Tibial nerve (tissue), 3 donors: ENCODE results near the gene DRD4.

Experiments
- CTCF ChIP-seq, 5 experiments: fragments of 200-600 bp in 3 of 5; fragments of 450-650 bp in 2 of 5; sonication (generic) in 3 of 5; IDR thresholded peaks; one replicate each; pipeline ENCODE4 v1.5.1; 2016 to 2019; ENCODE audit warnings: antibody characterized with exemption in 5 of 5, mild to moderate bottlenecking in 3 of 5, moderate library complexity in 2 of 5
- POLR2A ChIP-seq, 2 donors: fragments of 450-650 bp; IDR thresholded peaks; one replicate each; pipeline ENCODE4 v1.6.1; 2017; ENCODE audit warnings: antibody characterized with exemption in 2 of 2, mild to moderate bottlenecking in 2 of 2, moderate library complexity in 2 of 2

- TF ChIP-seq CTCF (IDR thresholded peaks at IDR 0.05) (no peak), POLR2A (IDR thresholded peaks at IDR 0.05) (no peak)
These were observed 37.3 kb downstream of the DRD4 start for GRCh38 chr11:674406-674805.
